Activated CD8-positive, alpha-beta memory T cell treated with anti-CD3 and anti-CD28 coated beads, Interleukin-2, amount 50 U/mL, for 24 hours (primary cell): Measurements from ENCODE around the gene GPS2.
A peak's percentile ranks its signal among the peaks of the same experiment; 100 is the strongest.

ENCODE experiments used
- DNase-seq: peaks from one replicate; pipeline ENCODE4 v3.0.0-alpha.2; 2020; ENCODE audit errors: extremely low read depth

The GPS2 gene

DNA sequence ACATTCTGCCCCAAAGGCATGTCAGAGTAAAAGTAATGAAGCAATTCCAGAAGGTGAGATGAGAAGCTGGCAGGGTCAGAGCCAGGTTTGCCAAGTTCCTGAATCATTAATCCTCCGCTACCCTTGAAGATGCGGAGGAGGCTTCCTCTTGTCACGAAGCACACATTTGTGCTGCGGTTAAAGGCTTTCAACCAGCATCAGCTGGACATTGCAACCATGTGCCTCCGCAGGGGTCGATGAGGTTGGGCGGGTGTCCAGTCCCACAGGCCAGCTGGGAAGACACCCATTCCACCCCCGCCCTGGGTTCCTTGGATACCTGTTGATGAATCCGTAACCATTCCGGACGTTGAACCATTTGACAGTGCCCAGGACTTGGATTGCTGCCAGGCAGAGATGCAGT, 22.0 kb downstream of the GPS2 start:
- no peak for DNase-seq

DNA sequence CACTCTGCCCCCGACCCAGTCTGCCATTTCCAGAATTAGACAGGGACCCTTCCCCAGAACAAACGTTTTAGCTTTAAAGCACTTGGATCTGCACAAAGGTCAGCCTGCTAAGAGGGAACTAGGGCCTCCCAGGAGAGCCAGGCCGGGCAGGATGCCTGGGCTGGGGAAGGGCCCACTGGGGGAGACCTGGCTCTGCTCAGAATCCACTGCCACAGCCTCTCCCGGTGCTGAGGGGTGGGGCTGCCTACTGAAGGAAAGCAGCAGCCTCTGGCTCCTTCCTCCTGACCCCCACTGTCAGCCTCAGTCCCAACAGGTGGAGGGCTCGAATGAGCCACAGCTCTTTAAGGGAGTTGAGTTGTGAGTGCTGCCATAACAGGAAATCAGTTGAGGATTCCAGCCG, 22.4 kb downstream of the GPS2 start:
- no peak for DNase-seq

DNA sequence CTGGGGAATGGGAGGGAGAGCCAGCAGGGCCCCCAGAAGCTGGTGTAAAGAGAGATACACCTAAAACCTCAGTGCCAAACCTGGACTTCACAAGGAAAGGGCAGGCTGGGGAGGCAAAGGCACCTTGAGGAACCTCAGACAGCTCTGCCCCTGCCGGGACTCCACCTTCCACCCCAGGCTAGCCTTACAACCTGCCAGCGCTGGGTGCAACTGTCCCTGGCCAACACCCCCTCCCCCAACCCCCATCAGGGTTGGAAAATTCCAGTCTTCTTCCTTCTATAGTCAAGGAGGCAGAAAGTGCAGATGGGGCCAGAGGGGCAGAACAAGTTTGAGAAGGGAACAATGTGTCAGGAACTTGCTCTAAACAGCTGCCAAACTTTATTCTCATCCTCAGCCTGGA, 23.0 kb downstream of the GPS2 start:
- DNase-seq: no peak

DNA sequence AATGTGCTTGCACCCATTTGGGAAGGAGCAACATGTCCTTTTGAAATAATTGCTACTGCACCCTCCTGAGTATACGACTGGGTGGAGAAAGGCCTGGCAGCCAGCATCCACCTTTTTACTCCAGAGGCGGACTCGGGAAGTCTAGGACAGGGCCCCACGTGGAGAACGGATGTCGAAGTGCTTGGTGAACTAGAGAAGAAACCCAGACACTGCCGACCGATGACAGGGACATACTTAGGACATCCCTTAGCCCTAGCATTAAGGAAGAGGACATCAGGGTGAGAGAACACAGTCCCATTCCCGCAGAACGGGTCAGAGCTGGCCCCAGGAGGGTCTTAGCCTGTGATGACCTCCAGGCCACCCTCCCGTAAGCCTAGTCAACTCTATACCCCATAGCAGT, 24.5 kb downstream of the GPS2 start:
- DNase-seq: no peak

- no peak for DNase-seq
Observed at GRCh38 chr17:7290166-7290565, 25.0 kb downstream of the GPS2 start.

- DNase-seq: no peak
Observed at GRCh38 chr17:7289256-7290032, 25.7 kb downstream of the GPS2 start.

- DNase-seq: no peak
Observed at GRCh38 chr17:7285679-7286078, 29.5 kb downstream of the GPS2 start.

DNA sequence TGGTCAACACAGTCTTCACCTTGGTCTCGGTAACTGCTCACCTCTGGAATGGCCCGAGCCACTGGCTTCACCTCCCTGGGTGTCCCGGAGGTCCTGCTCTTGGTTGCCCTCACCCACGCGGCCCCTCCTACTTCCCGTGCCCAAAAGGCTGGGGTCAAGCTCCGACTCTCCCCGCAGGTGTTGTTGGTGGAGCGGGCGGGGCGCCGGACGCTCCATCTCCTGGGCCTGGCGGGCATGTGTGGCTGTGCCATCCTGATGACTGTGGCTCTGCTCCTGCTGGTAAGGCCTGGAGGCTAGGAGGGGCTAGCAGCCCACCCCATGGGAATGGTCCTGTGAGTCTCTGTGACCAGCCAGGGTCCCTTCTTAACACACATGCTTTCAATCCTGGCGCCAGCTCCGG, 30.2 kb downstream of the GPS2 start:
- DNase-seq: no peak

DNA sequence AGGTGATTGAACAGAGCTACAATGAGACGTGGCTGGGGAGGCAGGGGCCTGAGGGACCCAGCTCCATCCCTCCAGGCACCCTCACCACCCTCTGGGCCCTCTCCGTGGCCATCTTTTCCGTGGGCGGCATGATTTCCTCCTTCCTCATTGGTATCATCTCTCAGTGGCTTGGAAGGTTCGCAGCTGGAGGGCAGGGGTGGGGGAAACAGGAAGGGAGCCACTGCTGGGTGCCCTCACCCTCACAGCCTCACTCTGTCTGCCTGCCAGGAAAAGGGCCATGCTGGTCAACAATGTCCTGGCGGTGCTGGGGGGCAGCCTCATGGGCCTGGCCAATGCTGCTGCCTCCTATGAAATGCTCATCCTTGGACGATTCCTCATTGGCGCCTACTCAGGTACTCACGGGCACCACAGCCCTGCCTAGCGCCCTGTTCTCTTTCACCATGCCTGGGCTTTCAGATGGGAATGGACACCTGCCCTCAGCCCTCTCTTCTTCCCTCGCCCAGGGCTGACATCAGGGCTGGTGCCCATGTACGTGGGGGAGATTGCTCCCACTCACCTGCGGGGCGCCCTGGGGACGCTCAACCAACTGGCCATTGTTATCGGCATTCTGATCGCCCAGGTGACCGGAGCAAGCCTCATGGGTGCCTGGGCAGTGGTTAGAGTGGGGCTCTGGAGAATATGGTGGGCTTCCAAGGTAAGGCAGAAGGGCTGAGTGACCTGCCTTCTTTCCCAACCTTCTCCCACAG, 31.5 kb downstream of the GPS2 start:
- no peak for DNase-seq

GRCh38 chr17:7282752-7283321, 32.3 kb downstream of the GPS2 start:
- DNase-seq: no peak

- DNase-seq: no peak
Observed at GRCh38 chr17:7281953-7282751, 33.0 kb downstream of the GPS2 start.

DNA sequence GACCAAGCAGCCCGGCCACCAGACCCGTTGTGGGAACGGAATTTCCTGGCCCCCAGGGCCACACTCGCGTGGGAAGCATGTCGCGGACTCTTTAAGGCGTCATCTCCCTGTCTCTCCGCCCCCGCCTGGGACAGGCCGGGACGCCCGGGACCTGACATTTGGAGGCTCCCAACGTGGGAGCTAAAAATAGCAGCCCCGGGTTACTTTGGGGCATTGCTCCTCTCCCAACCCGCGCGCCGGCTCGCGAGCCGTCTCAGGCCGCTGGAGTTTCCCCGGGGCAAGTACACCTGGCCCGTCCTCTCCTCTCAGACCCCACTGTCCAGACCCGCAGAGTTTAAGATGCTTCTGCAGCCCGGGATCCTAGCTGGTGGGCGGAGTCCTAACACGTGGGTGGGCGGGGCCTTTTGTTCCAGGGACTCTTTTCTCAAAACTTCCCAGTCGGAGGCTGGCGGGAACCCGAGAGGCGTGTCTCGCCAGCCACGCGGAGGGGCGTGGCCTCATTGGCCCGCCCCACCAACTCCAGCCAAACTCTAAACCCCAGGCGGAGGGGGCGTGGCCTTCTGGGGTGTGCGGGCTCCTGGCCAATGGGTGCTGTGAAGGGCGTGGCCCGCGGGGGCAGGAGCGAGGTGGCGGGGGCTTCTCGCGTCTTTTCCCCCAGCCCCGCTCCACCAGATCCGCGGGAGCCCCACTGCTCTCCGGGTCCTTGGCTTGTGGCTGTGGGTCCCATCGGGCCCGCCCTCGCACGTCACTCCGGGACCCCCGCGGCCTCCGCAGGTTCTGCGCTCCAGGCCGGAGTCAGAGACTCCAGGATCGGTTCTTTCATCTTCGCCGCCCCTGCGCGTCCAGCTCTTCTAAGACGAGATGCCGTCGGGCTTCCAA, 33.8 kb downstream of the GPS2 start, which contains the start of gene SLC2A4:
Gene SLC2A4, plus strand, starts transcription at position 645 of the 879 bp plus-strand sequence. Its CDS starts 217 bp downstream, at position 862.
- peak; percentile 69 for DNase-seq

- DNase-seq: peak; percentile 66
Observed at GRCh38 chr17:7280519-7281073, 34.6 kb downstream of the GPS2 start.

DNA sequence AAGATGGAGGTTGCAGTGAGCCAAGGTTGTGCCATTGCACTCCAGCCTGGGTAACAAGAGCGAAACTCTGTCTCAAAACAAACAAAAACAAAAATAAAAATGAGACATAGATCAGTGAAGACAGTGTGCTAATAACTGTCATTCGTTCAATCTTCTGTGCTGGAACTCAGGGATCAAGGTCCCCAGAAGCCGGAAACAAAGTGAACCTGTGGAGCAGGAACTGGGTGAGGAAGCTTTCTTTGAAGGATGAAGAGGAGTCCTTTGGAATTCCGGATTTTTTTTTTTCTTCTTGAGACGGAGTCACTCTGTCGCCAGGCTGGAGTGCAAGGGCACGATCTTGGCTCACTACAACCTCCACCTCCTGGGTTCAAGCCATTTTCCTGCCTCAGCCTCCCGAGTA, 35.7 kb downstream of the GPS2 start:
- no peak for DNase-seq

DNA sequence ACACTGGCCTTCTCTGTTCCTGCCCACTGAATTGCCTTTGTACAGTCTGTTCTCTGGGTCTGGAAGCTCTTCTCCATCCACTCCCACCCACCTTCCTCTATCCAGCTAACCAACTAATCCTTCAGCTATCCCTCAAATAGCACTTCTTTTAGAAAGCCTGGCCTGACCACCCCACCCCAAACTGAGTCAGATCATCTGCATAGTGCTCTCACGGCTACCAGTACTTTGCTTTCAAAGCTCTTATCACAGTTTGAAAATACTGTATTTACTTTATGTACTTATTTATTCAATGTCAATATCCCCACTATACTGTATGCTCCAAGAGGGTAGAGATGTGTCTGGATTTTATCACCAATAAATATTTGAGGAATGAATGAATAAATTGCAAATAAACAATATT, 48.4 kb downstream of the GPS2 start:
- DNase-seq: no peak

GRCh38 chr17:7263801-7264078, 51.4 kb downstream of the GPS2 start:
- no peak for DNase-seq

DNA sequence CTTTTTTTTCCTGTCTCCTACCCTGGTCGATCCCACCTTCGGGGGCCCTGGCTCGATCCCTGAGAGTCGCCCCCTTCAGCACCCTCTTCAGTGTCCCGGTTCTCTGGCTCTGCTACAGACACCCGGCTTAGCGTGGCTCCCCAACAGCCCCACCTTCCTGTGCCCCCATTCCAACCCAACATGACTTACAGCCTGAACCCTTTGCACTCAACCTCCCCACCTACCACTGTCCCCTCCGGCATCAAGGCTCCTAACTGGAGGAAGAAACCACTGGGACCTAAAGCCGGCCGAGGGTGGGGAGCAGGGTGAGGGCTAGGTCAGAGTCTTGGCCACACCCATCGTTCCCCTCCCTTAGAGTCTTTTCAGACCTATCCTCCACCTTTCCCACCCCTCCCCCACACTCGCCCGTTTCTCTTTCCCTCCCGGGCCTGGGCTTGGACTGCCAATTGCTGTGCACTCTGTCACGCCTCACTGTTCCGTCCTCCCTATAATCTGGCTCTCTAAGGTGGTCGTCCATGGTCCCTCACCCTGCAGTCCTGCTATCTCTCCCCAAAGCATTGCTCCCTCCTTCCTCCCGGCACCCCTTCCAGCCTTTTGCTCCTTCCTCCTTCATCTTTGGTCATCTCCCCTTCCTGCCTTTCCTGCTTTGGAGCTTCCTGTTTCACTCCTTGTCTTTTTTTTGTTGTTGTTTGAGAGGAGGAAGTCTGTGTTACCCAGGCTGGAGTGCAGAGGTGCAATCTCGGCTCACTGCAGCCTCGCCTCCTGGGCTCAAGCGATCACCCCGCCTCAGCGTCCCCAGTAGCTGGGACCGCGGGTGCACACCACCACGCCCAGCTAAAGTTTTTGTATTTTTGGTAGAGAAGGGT, 52.0 kb downstream of the GPS2 start:
- DNase-seq: no peak
